Measurements from ENCODE around the gene NUP107. TPM values are rescaled to one million over a fixed set of nuclear protein-coding genes. Genes with fewer than 3 reads are reported as not detected.

NUP107 gene
- total RNA-seq, 1 experiment from 2014 or later: 119 TPM

- ChIA-PET POLR2A (no interaction called here), CTCF (no interaction called here)
- H3K4me1 ChIP-seq: peaks cover 36% of the 10 kb centered on the region
- Mint-ChIP-seq H3K9me3 (ENCODE audit: unreplicated experiment) (no peaks in the 10 kb centered on the region), H3K4me3 (ENCODE audit: unreplicated experiment) (no peak overlapping the region), H3K27ac (ENCODE audit: unreplicated experiment) (no peak overlapping the region), H3K27me3 (ENCODE audit: insufficient read depth, unreplicated experiment) (no peaks in the 10 kb centered on the region), H3K36me3 (ENCODE audit: insufficient read depth, unreplicated experiment) (peaks cover 34% of the 10 kb centered on the region), H3K4me1 (ENCODE audit: low read depth, unreplicated experiment) (peaks cover 25% of the 10 kb centered on the region)
- intact Hi-C loops (cut with micrococcal nuclease; ENCODE audit: unreplicated experiment): no loop called here
- no peaks in the 10 kb centered on the region for H3K9me3 ChIP-seq
- H3K4me3 ChIP-seq (ENCODE audit: low read depth, low read length): no peak overlapping the region
- TF ChIP-seq, protein P1, sequence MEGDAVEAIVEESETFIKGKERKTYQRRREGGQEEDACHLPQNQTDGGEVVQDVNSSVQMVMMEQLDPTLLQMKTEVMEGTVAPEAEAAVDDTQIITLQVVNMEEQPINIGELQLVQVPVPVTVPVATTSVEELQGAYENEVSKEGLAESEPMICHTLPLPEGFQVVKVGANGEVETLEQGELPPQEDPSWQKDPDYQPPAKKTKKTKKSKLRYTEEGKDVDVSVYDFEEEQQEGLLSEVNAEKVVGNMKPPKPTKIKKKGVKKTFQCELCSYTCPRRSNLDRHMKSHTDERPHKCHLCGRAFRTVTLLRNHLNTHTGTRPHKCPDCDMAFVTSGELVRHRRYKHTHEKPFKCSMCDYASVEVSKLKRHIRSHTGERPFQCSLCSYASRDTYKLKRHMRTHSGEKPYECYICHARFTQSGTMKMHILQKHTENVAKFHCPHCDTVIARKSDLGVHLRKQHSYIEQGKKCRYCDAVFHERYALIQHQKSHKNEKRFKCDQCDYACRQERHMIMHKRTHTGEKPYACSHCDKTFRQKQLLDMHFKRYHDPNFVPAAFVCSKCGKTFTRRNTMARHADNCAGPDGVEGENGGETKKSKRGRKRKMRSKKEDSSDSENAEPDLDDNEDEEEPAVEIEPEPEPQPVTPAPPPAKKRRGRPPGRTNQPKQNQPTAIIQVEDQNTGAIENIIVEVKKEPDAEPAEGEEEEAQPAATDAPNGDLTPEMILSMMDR (IDR thresholded peaks at IDR 0.05; ENCODE audit: insufficient read depth in 1 of 2, low read depth in 1 of 2, low read length in 1 of 2, severe bottlenecking in 1 of 2, unreplicated experiment in 1 of 2): no peak
- DNase-seq: no peak
- no TSS peak for BruUV-seq (replicated peaks)
- H3K36me3 ChIP-seq (ENCODE audit: control insufficient read depth, insufficient read depth, low read length): no peaks in the 10 kb centered on the region
- no peaks in the 10 kb centered on the region for H3K27me3 ChIP-seq (replicated peaks; ENCODE audit: control insufficient read depth, insufficient read depth, low read length)
Measured at GRCh38 chr12:68638721-68639395, 47.9 kb upstream of the NUP107 start.

- Mint-ChIP-seq H3K36me3 (ENCODE audit: insufficient read depth, unreplicated experiment) (peaks cover 34% of the 10 kb centered on the region), H3K4me3 (ENCODE audit: unreplicated experiment) (no peak overlapping the region), H3K27me3 (ENCODE audit: insufficient read depth, unreplicated experiment) (no peaks in the 10 kb centered on the region), H3K27ac (ENCODE audit: unreplicated experiment) (no peak overlapping the region), H3K4me1 (ENCODE audit: low read depth, unreplicated experiment) (peaks cover 19% of the 10 kb centered on the region), H3K9me3 (ENCODE audit: unreplicated experiment) (no peaks in the 10 kb centered on the region)
- no peaks in the 10 kb centered on the region for H3K36me3 ChIP-seq (ENCODE audit: control insufficient read depth, insufficient read depth, low read length)
- H3K9me3 ChIP-seq: no peaks in the 10 kb centered on the region
- TF ChIP-seq, protein P1 (IDR thresholded peaks at IDR 0.05; ENCODE audit: insufficient read depth in 1 of 2, low read depth in 1 of 2, low read length in 1 of 2, severe bottlenecking in 1 of 2, unreplicated experiment in 1 of 2): no peak
- no peaks in the 10 kb centered on the region for H3K27me3 ChIP-seq (replicated peaks; ENCODE audit: control insufficient read depth, insufficient read depth, low read length)
- H3K4me3 ChIP-seq (ENCODE audit: low read depth, low read length): no peak overlapping the region
- BruUV-seq (replicated peaks): no TSS peak
- DNase-seq: no peak
- H3K4me1 ChIP-seq: peaks cover 31% of the 10 kb centered on the region
- intact Hi-C loops (cut with micrococcal nuclease; ENCODE audit: unreplicated experiment): no loop called here
- POLR2A ChIA-PET: no interaction called here
- CTCF ChIA-PET: no interaction called here
Measured at GRCh38 chr12:68639396-68639767, 47.4 kb upstream of the NUP107 start.

DNA sequence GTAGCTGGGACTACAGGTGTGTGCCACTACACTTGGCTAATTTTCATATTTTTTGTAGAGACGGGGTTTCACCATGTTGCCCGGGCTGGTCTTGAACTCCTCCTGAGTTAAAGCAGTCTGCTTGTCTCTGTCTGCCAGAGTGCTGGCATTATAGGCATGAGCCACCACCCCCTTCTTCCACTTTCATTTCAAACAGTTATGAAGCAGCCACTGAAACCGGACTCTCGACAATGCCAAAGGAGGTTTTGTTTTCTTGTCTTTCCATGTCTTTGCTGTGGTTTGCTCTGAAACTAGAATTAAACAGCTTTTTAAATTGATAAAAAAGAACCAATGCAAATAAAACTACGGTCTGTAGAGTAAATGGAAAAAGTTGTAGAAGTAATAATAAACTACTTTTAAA is 45.6 kb upstream of the NUP107 start:
- no peak overlapping the region for H3K27ac Mint-ChIP-seq (ENCODE audit: unreplicated experiment)
- intact Hi-C loops (cut with micrococcal nuclease; ENCODE audit: unreplicated experiment): no loop called here
- TF ChIP-seq, protein P1 (IDR thresholded peaks at IDR 0.05; ENCODE audit: insufficient read depth in 1 of 2, low read depth in 1 of 2, low read length in 1 of 2, severe bottlenecking in 1 of 2, unreplicated experiment in 1 of 2): no peak
- no peaks in the 10 kb centered on the region for H3K27me3 Mint-ChIP-seq (ENCODE audit: insufficient read depth, unreplicated experiment)
- H3K36me3 Mint-ChIP-seq (ENCODE audit: insufficient read depth, unreplicated experiment): peaks cover 40% of the 10 kb centered on the region
- H3K9me3 ChIP-seq: no peaks in the 10 kb centered on the region
- no peak for DNase-seq
- BruUV-seq (replicated peaks): no TSS peak
- H3K9me3 Mint-ChIP-seq (ENCODE audit: unreplicated experiment): no peaks in the 10 kb centered on the region
- POLR2A ChIA-PET: no interaction called here
- peaks cover 16% of the 10 kb centered on the region for H3K4me1 ChIP-seq
- no peak overlapping the region for H3K4me3 ChIP-seq (ENCODE audit: low read depth, low read length)
- H3K36me3 ChIP-seq (ENCODE audit: control insufficient read depth, insufficient read depth, low read length): no peaks in the 10 kb centered on the region
- H3K27me3 ChIP-seq (replicated peaks; ENCODE audit: control insufficient read depth, insufficient read depth, low read length): no peaks in the 10 kb centered on the region
- H3K4me1 Mint-ChIP-seq (ENCODE audit: low read depth, unreplicated experiment): peaks cover 11% of the 10 kb centered on the region
- no peak overlapping the region for H3K4me3 Mint-ChIP-seq (ENCODE audit: unreplicated experiment)
- CTCF ChIA-PET: no interaction called here
